NCI-H1105 treated with DMSO at 0.1 percent for 48 hours (cell line): ENCODE data around the gene RBM18.
A peak's percentile ranks its signal among the peaks of the same experiment; 100 is the strongest.

Source experiments
- DNase-seq: peaks from one replicate; lab custom pipeline; 2025; lab: John Stamatoyannopoulos, UW

The RBM18 gene

DNA sequence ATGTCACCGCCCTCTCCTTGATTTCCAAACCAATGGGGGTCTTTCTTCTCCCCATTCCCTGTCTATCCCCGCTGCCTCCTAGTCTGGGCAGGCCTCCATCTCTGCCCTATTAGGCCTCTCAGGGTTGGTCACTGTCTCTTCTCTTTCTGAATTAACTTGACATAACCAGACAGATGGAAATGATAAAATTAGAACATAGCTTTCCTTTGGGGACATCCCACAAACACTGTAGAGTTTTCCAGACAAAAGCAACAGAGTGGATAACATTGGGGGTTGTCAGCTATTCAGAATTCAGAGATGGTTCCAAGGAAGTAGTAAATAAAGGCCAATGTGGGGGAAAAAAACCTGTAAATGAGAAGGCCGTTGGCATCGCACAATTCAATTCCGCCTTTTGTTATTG lies 60.6 kb downstream of the RBM18 start:
- no peak for DNase-seq

DNA sequence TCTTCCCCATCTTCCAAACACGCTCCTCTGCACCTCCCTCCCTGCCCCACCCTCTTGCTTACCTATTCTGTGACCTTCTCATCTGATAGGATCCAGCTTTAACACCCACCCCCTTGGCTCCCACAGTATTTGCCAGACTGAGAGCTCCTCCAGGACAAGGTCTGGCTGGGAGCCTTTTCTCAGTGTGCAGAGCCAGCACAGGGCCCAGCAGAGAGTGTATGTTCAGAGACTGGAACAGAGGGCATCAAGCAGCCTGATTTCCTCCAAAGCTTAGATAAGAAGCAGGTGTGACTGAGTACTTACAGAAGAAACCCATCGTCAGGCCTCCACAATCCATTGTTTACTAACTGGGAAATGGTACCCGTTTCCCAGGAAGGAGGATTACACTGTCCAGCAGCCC lies 62.5 kb downstream of the RBM18 start:
- no peak for DNase-seq

DNA sequence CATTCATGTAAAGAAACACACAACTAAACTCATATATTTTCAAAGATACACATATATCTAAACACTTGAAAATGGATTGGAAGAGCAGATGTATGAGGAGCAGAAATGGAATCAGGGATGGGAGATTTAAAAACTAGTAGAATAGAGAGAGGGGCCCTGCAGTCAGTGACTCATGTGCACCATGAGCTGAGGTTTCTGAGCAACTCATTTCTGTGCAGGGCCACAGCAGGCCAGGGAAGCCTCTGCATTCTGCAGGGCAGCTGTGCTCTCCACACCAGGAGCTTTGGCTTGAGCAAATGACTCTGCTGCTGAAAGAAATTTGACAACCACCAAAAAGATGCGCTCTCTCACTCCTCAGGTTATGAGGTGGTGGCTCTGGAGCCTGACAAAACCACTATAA lies 63.0 kb downstream of the RBM18 start:
- DNase-seq: no peak

DNA sequence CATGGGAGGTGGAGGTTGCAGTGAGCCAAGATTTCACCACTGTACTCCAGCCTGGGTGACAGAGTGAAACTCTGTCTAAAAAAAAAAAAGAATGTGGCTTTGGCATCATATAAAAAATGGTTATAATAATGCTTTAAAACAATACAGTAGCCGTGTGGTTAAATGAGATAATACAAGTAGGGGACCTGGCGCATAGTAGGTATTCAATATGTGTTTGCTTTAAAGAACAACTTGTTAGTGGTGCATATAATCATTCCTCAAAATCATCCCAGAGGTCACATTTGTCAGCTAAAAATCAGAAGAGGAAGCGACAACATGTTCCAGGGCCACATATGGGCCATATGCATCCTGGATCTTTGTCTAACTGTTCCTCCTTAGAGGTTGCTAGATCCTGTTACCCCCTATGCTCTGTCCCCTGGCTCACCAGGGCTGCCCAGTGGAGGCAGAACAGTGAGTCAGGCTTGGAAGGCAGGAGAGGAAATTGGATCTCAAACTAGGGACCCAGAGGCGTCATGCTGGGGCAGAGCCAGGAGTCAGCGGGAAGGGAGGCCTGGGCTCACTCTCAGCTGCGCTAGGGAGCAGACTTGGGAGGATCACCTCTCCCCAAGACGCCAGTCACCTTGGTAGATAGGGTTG lies 63.6 kb downstream of the RBM18 start:
- DNase-seq: no peak

DNA sequence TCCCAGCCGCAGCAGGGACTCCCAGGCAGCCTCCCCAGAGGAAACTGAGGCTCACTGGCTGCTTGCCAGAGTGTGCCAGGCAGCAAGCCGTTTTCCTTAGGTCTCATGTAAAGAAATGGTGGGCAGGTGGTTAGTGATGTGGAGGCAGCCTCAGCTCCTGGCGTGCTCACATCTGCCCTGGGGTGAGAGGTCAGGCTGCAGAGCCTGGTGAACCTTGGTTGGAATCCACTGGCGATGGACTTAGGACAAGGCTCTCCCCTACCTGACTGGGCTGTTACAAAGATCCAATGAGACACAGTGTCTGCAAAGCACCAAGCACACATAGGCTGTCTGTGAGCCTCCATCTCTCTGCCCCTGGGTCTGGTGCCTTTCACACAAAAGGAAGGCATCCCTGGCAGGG lies 66.8 kb downstream of the RBM18 start:
- DNase-seq: no peak

DNA sequence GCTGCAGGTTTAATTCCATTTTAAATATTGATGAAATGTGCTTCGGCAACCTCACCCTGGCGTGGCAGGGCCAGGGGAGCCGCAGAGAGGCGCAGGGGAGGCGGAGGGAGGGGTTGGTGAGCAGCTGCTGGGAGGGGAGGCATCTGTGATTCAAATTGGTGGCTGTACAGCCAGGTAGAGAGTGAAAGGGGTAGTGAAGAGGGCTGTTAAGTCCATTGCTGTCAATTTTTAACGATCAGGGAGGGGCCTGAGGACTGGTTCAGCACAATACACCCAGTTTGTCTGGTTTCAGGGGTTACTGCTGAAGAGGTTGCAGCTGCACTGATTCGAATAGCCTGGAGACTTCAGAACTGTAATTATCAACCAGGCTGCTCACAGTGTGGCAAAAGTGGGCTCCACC lies 67.2 kb downstream of the RBM18 start:
- DNase-seq: peak; percentile 96

DNA sequence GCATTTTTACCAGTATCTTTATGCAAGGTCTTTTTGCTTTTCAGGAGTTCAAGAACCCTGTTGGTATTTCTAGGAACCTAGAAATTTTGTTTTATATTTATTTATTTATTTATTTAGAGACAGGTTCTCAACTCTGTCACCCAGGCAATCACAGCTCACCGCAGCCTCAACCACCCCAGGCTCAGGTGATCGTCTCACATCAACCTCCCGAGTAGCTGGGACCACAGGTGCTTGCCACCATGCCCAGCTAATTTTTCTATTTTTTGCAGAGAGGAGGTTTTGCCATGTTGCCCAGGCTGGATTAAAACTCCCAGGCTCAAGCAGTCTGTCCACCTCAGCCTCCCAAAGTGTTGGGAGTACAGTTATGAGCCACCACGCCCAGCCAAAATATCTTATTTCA lies 68.8 kb downstream of the RBM18 start:
- DNase-seq: no peak

DNA sequence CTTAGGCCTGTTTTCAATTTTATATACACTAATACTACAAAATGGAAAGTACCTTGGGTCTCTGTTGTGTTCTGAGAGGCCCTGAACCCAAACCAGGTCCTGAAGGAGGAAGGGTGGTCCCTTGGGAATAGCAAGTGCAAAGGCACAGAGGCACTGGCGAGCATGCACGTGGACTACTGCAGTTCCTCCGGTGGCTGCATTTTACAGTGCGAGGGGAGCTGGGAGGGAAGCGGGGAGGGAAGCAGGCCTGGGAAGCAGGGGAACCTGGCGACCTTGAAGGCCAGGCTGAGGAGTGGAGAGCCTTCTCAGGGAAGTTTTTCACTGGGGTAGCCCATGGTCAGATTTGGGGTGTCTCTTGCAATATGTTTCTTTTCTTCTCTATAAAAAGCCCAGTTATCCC lies 71.0 kb downstream of the RBM18 start:
- no peak for DNase-seq

DNA sequence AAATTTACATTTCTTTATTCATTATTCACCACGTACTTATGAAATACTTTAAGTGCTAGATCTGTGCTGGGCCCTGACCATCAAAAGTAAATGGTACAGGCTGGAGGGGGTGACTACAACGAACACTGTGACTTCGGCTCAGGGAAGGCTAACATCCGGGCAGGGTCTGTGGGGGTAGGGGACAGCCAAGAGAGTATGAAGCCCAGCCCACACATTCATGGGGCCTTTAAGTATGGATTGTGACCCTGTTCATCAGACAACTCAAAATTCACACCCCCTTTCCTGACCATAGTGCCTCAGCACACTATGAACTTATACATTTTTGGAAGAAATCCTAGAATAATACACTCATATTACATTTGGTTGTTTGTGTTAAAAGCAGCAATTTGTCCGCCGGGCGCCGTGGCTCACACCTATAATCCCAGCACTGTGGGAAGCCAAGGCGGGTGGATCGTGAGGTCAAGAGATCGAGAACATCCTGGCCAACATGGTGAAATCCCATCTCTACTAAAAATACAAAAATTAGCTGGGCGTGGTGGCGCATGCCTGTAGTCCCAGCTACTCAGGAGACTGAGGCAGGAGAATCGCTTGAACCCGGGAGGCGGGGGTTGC lies 71.6 kb downstream of the RBM18 start:
- DNase-seq: no peak

DNA sequence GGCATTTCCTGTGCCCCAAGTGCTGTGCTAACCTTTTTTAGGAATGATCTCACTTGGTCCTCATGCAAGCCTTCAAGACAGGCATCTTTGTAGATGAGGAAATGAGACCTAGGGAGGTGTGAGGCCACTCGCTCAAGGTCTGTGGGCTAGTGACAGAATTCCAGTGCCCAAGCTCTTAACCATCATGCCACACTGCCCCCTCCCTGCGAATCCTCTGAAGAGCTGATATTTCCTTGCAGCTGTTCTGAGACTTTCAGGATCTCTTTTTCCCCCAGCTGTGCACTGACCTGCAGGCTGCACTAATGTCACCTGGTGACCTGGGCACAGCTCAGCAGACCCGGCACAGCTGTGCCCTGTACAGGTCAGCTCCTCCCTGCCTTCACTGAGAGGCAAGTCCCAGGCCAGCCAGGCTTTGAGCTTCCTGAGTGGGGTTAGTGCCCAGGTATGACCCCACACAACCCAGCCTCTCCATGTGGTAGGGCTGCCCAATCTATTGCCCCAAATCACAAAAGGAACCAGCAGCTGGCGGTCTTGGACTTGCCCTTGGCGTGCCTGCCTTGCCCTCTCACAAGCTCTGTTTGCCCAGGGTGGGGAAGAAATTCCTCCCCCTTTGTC lies 72.3 kb downstream of the RBM18 start:
- no peak for DNase-seq

DNA sequence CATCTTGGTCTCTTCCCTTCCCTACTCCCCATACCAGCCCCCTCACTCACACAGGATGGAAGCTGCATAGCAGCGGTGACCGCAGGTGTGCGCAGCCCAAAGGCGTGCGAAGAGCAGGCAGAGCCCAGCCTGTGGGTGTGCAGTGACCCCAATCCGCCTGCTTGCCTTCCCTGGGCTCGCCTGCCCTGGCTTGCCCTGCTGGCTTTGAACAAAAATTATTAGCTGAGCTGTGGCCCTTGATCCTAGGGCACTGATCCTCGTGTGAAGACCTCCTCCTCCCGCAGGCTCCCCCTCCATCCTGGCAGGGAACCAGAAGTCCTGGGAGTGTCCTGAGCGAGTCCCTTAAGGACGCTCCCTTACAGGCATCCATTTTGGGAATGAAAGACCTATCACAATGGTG lies 73.1 kb downstream of the RBM18 start:
- no peak for DNase-seq

DNA sequence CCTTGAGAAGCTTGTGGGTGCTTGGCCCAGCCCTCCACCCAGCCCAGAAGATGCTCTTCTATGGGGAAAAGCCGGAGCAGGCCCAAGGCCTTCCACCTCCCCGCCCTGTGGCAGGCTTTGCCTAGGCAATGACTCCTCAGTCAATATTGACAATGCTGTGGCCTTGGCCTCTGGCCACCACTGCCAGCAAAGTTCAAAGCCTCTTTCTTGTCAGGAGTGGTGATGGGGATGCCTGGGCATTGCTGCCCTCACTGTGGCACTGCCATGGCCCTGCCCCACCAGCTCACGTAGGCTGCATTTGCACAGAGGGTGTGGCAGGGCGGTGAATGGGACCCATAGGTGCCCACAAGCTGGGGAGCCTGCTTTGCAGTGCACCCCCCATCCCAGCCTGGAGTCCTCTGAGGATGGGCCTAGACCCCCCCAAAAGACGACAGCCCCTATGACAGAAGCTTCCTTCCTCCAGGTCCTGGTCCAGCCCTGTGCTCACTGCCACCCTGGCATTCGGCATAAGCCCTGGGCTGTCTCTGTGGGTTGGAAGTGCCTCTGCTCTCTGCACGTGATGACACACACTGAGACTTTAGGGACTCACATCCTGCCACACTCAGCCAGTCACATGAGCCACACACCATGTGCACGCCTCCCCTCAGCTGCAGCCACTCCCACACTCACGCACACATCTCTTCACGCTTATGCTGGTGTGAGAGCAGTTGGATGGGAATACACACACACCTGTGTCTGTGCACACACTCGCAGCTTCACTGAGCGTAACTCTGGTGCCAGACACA lies 73.9 kb downstream of the RBM18 start:
- no peak for DNase-seq

DNA sequence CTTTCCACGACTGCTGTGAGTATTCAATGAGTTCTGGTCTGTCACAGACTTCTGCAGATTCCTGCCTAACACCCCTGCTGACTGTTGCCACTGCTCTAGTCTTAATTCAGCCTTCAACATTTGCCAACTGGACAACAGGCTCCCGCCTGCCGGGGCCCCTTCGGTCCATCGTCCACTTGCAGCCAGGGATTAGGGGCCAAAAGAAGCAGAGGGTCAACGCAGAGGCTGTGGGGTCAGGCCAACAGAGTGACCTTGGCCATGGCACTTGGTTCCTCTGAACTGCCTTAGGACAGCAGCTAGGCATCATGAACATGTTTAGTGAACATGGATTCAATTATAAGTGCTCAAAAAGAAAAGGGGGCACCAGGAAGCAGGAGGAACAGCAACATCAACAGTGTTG lies 76.3 kb downstream of the RBM18 start:
- DNase-seq: no peak
